IMR-90 (cell line): Measurements from ENCODE around the gene MCM3AP.

Experiments used
- BHLHE40 ChIP-seq: fragments of 150-350 bp; IDR thresholded peaks from 2 replicates; pipeline ENCODE4 v1.6.1; 2016; ENCODE audit warnings: mild to moderate bottlenecking, low read depth, low read length
- CEBPB ChIP-seq: IDR thresholded peaks from 2 replicates; pipeline ENCODE4 v1.6.1; 2012; ENCODE audit warnings: low read depth, low read length, improper control_type of control experiment
- CHD1 ChIP-seq: IDR thresholded peaks from 2 replicates; pipeline ENCODE4 v1.6.1; 2012; ENCODE audit warnings: low read depth, low read length, improper control_type of control experiment
- CTCF ChIP-seq: conservative IDR thresholded peaks from 2 replicates; pipeline ENCODE4 v1.5.1; 2012; ENCODE audit warnings: mild to moderate bottlenecking, low read depth, low read length, improper control_type of control experiment
- ELK1 ChIP-seq: fragments of 150-350 bp; IDR thresholded peaks from 2 replicates; pipeline ENCODE4 v1.6.1; 2016; ENCODE audit warnings: low read depth, mild to moderate bottlenecking, low read length, moderate library complexity, borderline replicate concordance
- FOS ChIP-seq: fragments of 150-350 bp; IDR thresholded peaks from 2 replicates; pipeline ENCODE4 v1.6.1; 2016; ENCODE audit warnings: low read depth, low read length
- MAZ ChIP-seq: IDR thresholded peaks from 2 replicates; pipeline ENCODE4 v1.6.1; 2012; ENCODE audit warnings: low read depth, mild to moderate bottlenecking, low read length, improper control_type of control experiment, moderate library complexity, borderline replicate concordance
- MXI1 ChIP-seq: IDR thresholded peaks from 2 replicates; pipeline ENCODE4 v1.6.1; 2012; ENCODE audit warnings: low read depth, mild to moderate bottlenecking, low read length, moderate library complexity, borderline replicate concordance
- NFE2L2 ChIP-seq: fragments of 150-350 bp; IDR thresholded peaks from 2 replicates; pipeline ENCODE4 v1.6.1; 2016; ENCODE audit warnings: low read depth, mild to moderate bottlenecking, low read length
- POLR2A ChIP-seq: IDR thresholded peaks from 2 replicates; pipeline ENCODE4 v1.6.1; 2012; ENCODE audit warnings: mild to moderate bottlenecking, low read depth, low read length
- RAD21 ChIP-seq: IDR thresholded peaks from 2 replicates; pipeline ENCODE4 v1.6.1; 2012; ENCODE audit warnings: low read length, improper control_type of control experiment
- RCOR1 ChIP-seq: IDR thresholded peaks from 2 replicates; pipeline ENCODE4 v1.6.1; 2012; ENCODE audit warnings: mild to moderate bottlenecking, low read length, improper control_type of control experiment; ENCODE audit not compliant: insufficient replicate concordance
- RFX5 ChIP-seq: IDR thresholded peaks from 2 replicates; pipeline ENCODE4 v1.8.0; 2012; ENCODE audit warnings: low read depth, mild to moderate bottlenecking, low read length, moderate library complexity
- SMC3 ChIP-seq: fragments of 150-350 bp; IDR thresholded peaks from 2 replicates; pipeline ENCODE4 v1.6.1; 2016; ENCODE audit warnings: low read depth, mild to moderate bottlenecking, antibody characterized with exemption, low read length, moderate library complexity

- TF ChIP-seq CTCF = no peak
- no peak for TF ChIP-seq ELK1
- no peak for TF ChIP-seq RCOR1
- TF ChIP-seq RAD21 = no peak
- no peak for TF ChIP-seq RFX5
- no peak for TF ChIP-seq SMC3
- no peak for TF ChIP-seq POLR2A
- TF ChIP-seq CEBPB = no peak
- no peak for TF ChIP-seq MAZ
- TF ChIP-seq BHLHE40 = no peak
- no peak for TF ChIP-seq NFE2L2
- TF ChIP-seq FOS = no peak
- no peak for TF ChIP-seq MXI1
- no peak for TF ChIP-seq CHD1
These were observed 37.0 kb downstream of the MCM3AP start for GRCh38 chr21:46248422-46248782.
